ENCODE data around the gene C2CD2.

- TF ChIP-seq CTCF (IDR thresholded peaks at IDR 0.05) (no peak), POLR2AphosphoS5 (IDR thresholded peaks at IDR 0.05) (no peak), POLR2A (IDR thresholded peaks at IDR 0.05) (no peak), EP300 (IDR thresholded peaks at IDR 0.05) (no peak)
Observed at GRCh38 chr21:41897700-41898099, 56.1 kb downstream of the C2CD2 start.
